Activated T-cell treated with anti-CD3 and anti-CD28 coated beads for 48 hours (primary cell): Measurements from ENCODE around the gene TBXAS1.
"Not testable (repeated sequence)": the region's sequence is repeated elsewhere in the genome, so short reads cannot be mapped to it uniquely, and the experiment has no call there.

ENCODE experiments used
- DNase-seq: peaks from one replicate; pipeline ENCODE4 v3.0.0-alpha.2; 2020; ENCODE audit warnings: low read depth

TBXAS1 gene

GRCh38 chr7:139915864-139916716, 87.0 kb downstream of the TBXAS1 start:
- peak; percentile 50 for DNase-seq

GRCh38 chr7:139916717-139917395, 87.8 kb downstream of the TBXAS1 start:
- DNase-seq = no peak

GRCh38 chr7:139917851-139918250, 88.8 kb downstream of the TBXAS1 start:
- DNase-seq = no peak

GRCh38 chr7:139918480-139918879, 89.4 kb downstream of the TBXAS1 start:
- no peak for DNase-seq

GRCh38 chr7:139923090-139923489, 94.0 kb downstream of the TBXAS1 start:
- DNase-seq = no peak

GRCh38 chr7:139924461-139924860, 95.4 kb downstream of the TBXAS1 start:
- no peak for DNase-seq

- not testable (repeated sequence) for DNase-seq
These were observed 100.2 kb downstream of the TBXAS1 start for GRCh38 chr7:139929221-139929620.

- no peak for DNase-seq
These were observed 101.4 kb downstream of the TBXAS1 start for GRCh38 chr7:139930286-139930965.

- DNase-seq = no peak
These were observed 102.3 kb downstream of the TBXAS1 start for GRCh38 chr7:139931190-139931934.

GRCh38 chr7:139932531-139932930, 103.5 kb downstream of the TBXAS1 start:
- DNase-seq = no peak

GRCh38 chr7:139936760-139937310, 107.8 kb downstream of the TBXAS1 start:
- DNase-seq = no peak

GRCh38 chr7:139937715-139938114, 108.7 kb downstream of the TBXAS1 start:
- DNase-seq = no peak

GRCh38 chr7:139940866-139941265, 111.8 kb downstream of the TBXAS1 start:
- no peak for DNase-seq

GRCh38 chr7:139941421-139941820, 112.4 kb downstream of the TBXAS1 start:
- no peak for DNase-seq

- DNase-seq = no peak
These were observed 112.8 kb downstream of the TBXAS1 start for GRCh38 chr7:139941866-139942265.

GRCh38 chr7:139942636-139943035, 113.6 kb downstream of the TBXAS1 start:
- no peak for DNase-seq

GRCh38 chr7:139943401-139943800, 114.3 kb downstream of the TBXAS1 start:
- no peak for DNase-seq

GRCh38 chr7:139944248-139944647, 115.2 kb downstream of the TBXAS1 start:
- no peak for DNase-seq

- no peak for DNase-seq
These were observed 117.5 kb downstream of the TBXAS1 start for GRCh38 chr7:139946533-139946932.

- no peak for DNase-seq
These were observed 118.0 kb downstream of the TBXAS1 start for GRCh38 chr7:139947021-139947420.

GRCh38 chr7:139948167-139948566, 119.1 kb downstream of the TBXAS1 start:
- DNase-seq = no peak
